ENCODE data around the gene CCNB1IP1. TPM values are rescaled to one million over a fixed set of nuclear protein-coding genes. Genes with fewer than 3 reads are reported as not detected.

CCNB1IP1 gene
- 42.7 and 45.4 TPM in 2 replicates for total RNA-seq

- no peaks in the 10 kb centered on the region for H3K36me3 ChIP-seq (ENCODE audit: insufficient read depth, low read length)
- H3K79me2 ChIP-seq (ENCODE audit: insufficient read depth, low read length) = peaks cover 44% of the 10 kb centered on the region
- no peak for TF ChIP-seq CTCF (IDR thresholded peaks at IDR 0.05; ENCODE audit: extremely low read depth, low read depth, low read length)
- H4K20me1 ChIP-seq (ENCODE audit: insufficient read depth, low read length) = no peaks in the 10 kb centered on the region
- no peaks in the 10 kb centered on the region for H3K9me3 ChIP-seq (ENCODE audit: low read depth, low read length)
- no peaks in the 10 kb centered on the region for H3K27me3 ChIP-seq (ENCODE audit: insufficient read depth, low read length)
- H3K4me2 ChIP-seq (ENCODE audit: insufficient read depth, low read length) = peak within 1 kb of the TSS; percentile 89
- H3K4me1 ChIP-seq (ENCODE audit: insufficient read depth, low read length) = no peaks in the 10 kb centered on the region
- DNase-seq (ENCODE audit: insufficient read length, low spot score, missing footprints) = peak; percentile 79
- H3K4me3 ChIP-seq (ENCODE audit: insufficient read depth, low read length) = peak within 1 kb of the TSS; percentile 73
- H2AFZ ChIP-seq (ENCODE audit: low read length) = peak within 1 kb of the TSS; percentile 80
- peak within 1 kb of the TSS; percentile 9 for H3K27ac ChIP-seq (ENCODE audit: low read depth, low read length)
These were observed at the start of gene CCNB1IP1 for GRCh38 chr14:20332788-20333493. CCNB1IP1 (minus strand) TSS chr14:20333279; CDS start chr14:20316523, 16,756 bp downstream.

GRCh38 chr14:20382526-20382925, 49.4 kb upstream of the CCNB1IP1 start:
- Histone ChIP-seq H3K36me3 (ENCODE audit: insufficient read depth, low read length) (peaks cover 86% of the 10 kb centered on the region), H3K9me3 (ENCODE audit: low read depth, low read length) (no peaks in the 10 kb centered on the region), H2AFZ (ENCODE audit: low read length) (no peak overlapping the region), H3K27ac (ENCODE audit: low read depth, low read length) (no peak overlapping the region), H4K20me1 (ENCODE audit: insufficient read depth, low read length) (no peaks in the 10 kb centered on the region), H3K27me3 (ENCODE audit: insufficient read depth, low read length) (no peaks in the 10 kb centered on the region), H3K79me2 (ENCODE audit: insufficient read depth, low read length) (no peaks in the 10 kb centered on the region), H3K4me3 (ENCODE audit: insufficient read depth, low read length) (no peak overlapping the region), H3K4me1 (ENCODE audit: insufficient read depth, low read length) (no peaks in the 10 kb centered on the region), H3K4me2 (ENCODE audit: insufficient read depth, low read length) (no peak overlapping the region)
- no peak for DNase-seq (ENCODE audit: insufficient read length, low spot score, missing footprints)
- TF ChIP-seq CTCF (IDR thresholded peaks at IDR 0.05; ENCODE audit: extremely low read depth, low read depth, low read length) = no peak

- no peak for TF ChIP-seq CTCF (IDR thresholded peaks at IDR 0.05; ENCODE audit: extremely low read depth, low read depth, low read length)
- H4K20me1 ChIP-seq (ENCODE audit: insufficient read depth, low read length) = no peaks in the 10 kb centered on the region
- no peak overlapping the region for H3K4me2 ChIP-seq (ENCODE audit: insufficient read depth, low read length)
- no peak overlapping the region for H3K27ac ChIP-seq (ENCODE audit: low read depth, low read length)
- H3K4me1 ChIP-seq (ENCODE audit: insufficient read depth, low read length) = no peaks in the 10 kb centered on the region
- no peaks in the 10 kb centered on the region for H3K9me3 ChIP-seq (ENCODE audit: low read depth, low read length)
- no peaks in the 10 kb centered on the region for H3K27me3 ChIP-seq (ENCODE audit: insufficient read depth, low read length)
- H2AFZ ChIP-seq (ENCODE audit: low read length) = no peak overlapping the region
- H3K79me2 ChIP-seq (ENCODE audit: insufficient read depth, low read length) = no peaks in the 10 kb centered on the region
- no peak overlapping the region for H3K4me3 ChIP-seq (ENCODE audit: insufficient read depth, low read length)
- no peak for DNase-seq (ENCODE audit: insufficient read length, low spot score, missing footprints)
- H3K36me3 ChIP-seq (ENCODE audit: insufficient read depth, low read length) = peaks cover 85% of the 10 kb centered on the region
These were observed 48.3 kb upstream of the CCNB1IP1 start for GRCh38 chr14:20381341-20381740.

- H3K27me3 ChIP-seq (ENCODE audit: insufficient read depth, low read length) = no peaks in the 10 kb centered on the region
- no peak for DNase-seq (ENCODE audit: insufficient read length, low spot score, missing footprints)
- H3K27ac ChIP-seq (ENCODE audit: low read depth, low read length) = no peak overlapping the region
- H3K9me3 ChIP-seq (ENCODE audit: low read depth, low read length) = no peaks in the 10 kb centered on the region
- no peaks in the 10 kb centered on the region for H3K4me1 ChIP-seq (ENCODE audit: insufficient read depth, low read length)
- H3K79me2 ChIP-seq (ENCODE audit: insufficient read depth, low read length) = no peaks in the 10 kb centered on the region
- H3K4me3 ChIP-seq (ENCODE audit: insufficient read depth, low read length) = no peak overlapping the region
- no peak for TF ChIP-seq CTCF (IDR thresholded peaks at IDR 0.05; ENCODE audit: extremely low read depth, low read depth, low read length)
- H4K20me1 ChIP-seq (ENCODE audit: insufficient read depth, low read length) = no peaks in the 10 kb centered on the region
- no peak overlapping the region for H3K4me2 ChIP-seq (ENCODE audit: insufficient read depth, low read length)
- H2AFZ ChIP-seq (ENCODE audit: low read length) = no peak overlapping the region
- peaks cover 84% of the 10 kb centered on the region for H3K36me3 ChIP-seq (ENCODE audit: insufficient read depth, low read length)
These were observed 47.6 kb upstream of the CCNB1IP1 start for GRCh38 chr14:20380681-20381080.
